ENCODE measurements around the gene GYG1.

The GYG1 gene

GRCh38 chr3:148990236-148990635, 1.1 kb upstream of the GYG1 start:
- DNase-seq = peak in 1 of 2 experiments; percentile 21

GRCh38 chr3:148992027-148992634, 791 bp downstream of the GYG1 start:
- DNase-seq = peak; percentile 22 to 47

- DNase-seq = peak in 1 of 2 experiments; percentile 24
Observed at GRCh38 chr3:148992635-148993255, 1.4 kb downstream of the GYG1 start.

- DNase-seq = peak in 1 of 2 experiments; percentile 33
Observed at GRCh38 chr3:148997623-148998022, 6.3 kb downstream of the GYG1 start.

- no peak for DNase-seq
Observed at GRCh38 chr3:148998297-148998696, 7.0 kb downstream of the GYG1 start.

- DNase-seq = peak; percentile 34 to 83
Observed at GRCh38 chr3:148998715-148999423, 7.5 kb downstream of the GYG1 start.

- DNase-seq = no peak
Observed at GRCh38 chr3:148999806-149000205, 8.5 kb downstream of the GYG1 start.

GRCh38 chr3:149000206-149000745, 8.9 kb downstream of the GYG1 start:
- DNase-seq = no peak

GRCh38 chr3:149001727-149002126, 10.4 kb downstream of the GYG1 start:
- DNase-seq = no peak

- DNase-seq = peak in 1 of 2 experiments; percentile 43
Observed at GRCh38 chr3:149003653-149004305, 12.4 kb downstream of the GYG1 start.

- DNase-seq = peak; percentile 55 to 87
Observed at GRCh38 chr3:149004622-149005021, 13.3 kb downstream of the GYG1 start.

- DNase-seq = no peak
Observed at GRCh38 chr3:149005416-149005815, 14.1 kb downstream of the GYG1 start.

GRCh38 chr3:149007567-149008257, 16.4 kb downstream of the GYG1 start:
- no peak for DNase-seq

- no peak for DNase-seq
Observed at GRCh38 chr3:149009732-149010131, 18.4 kb downstream of the GYG1 start.

GRCh38 chr3:149010504-149010951, 19.2 kb downstream of the GYG1 start:
- no peak for DNase-seq

- DNase-seq = no peak
Observed at GRCh38 chr3:149010966-149011365, 19.6 kb downstream of the GYG1 start.

- DNase-seq = no peak
Observed at GRCh38 chr3:149011676-149012075, 20.3 kb downstream of the GYG1 start.

GRCh38 chr3:149013726-149014125, 22.4 kb downstream of the GYG1 start:
- no peak for DNase-seq

- DNase-seq = no peak
Observed at GRCh38 chr3:149015393-149015792, 24.1 kb downstream of the GYG1 start.

GRCh38 chr3:149016242-149016641, 24.9 kb downstream of the GYG1 start:
- no peak for DNase-seq

- DNase-seq = no peak
Observed at GRCh38 chr3:149016669-149017541, 25.6 kb downstream of the GYG1 start.

- DNase-seq = no peak
Observed at GRCh38 chr3:149018247-149018646, 26.9 kb downstream of the GYG1 start.

All from NCI-H2081 (cell line).